ENCODE measurements around the gene PAK5.

Gene PAK5

GRCh38 chr20:9493803-9494202, 345.1 kb downstream of the PAK5 start:
- no peak for DNase-seq (ENCODE audit: low spot score)

GRCh38 chr20:9492067-9492466, 346.8 kb downstream of the PAK5 start:
- no peak for DNase-seq (ENCODE audit: low spot score)

- DNase-seq (ENCODE audit: low spot score), result no peak
These were observed 347.6 kb downstream of the PAK5 start for GRCh38 chr20:9491324-9491723.

GRCh38 chr20:9490631-9491030, 348.2 kb downstream of the PAK5 start:
- DNase-seq (ENCODE audit: low spot score), result no peak

- no peak for DNase-seq (ENCODE audit: low spot score)
These were observed 348.7 kb downstream of the PAK5 start for GRCh38 chr20:9490161-9490560.

GRCh38 chr20:9488063-9488462, 350.8 kb downstream of the PAK5 start:
- DNase-seq (ENCODE audit: low spot score), result no peak

Measured in ecto neural progenitor cell (in vitro differentiated cells).